DMS 273 treated with DMSO at 0.1 percent for 48 hours (cell line): ENCODE measurements around the gene KIAA1671.
"Not testable (repeated sequence)": the region's sequence is repeated elsewhere in the genome, so short reads cannot be mapped to it uniquely, and the experiment has no call there.

Experiments
- DNase-seq: peaks from one replicate; lab custom pipeline; 2025; lab: John Stamatoyannopoulos, UW

The KIAA1671 gene

GRCh38 chr22:25238058-25238457 lies 285.5 kb downstream of the KIAA1671 start:
- not testable (repeated sequence) for DNase-seq
